Endothelial cell (in vitro differentiated cells): ENCODE results near the gene KCNH4. TPM values are rescaled to one million over a fixed set of nuclear protein-coding genes. Genes with fewer than 3 reads are reported as not detected.

Source experiments
- DNase-seq: peaks from one replicate; pipeline ENCODE4 v3.0.0; 2021; ENCODE audit warnings: low spot score
- H3K27ac Mint-ChIP-seq: one replicate; pipeline ENCODE4 v1.8.0; 2021; ENCODE audit warnings: mixed read lengths, inconsistent platforms; ENCODE audit not compliant: unreplicated experiment
- H3K27me3 Mint-ChIP-seq: one replicate; pipeline ENCODE4 v1.8.0; 2021; ENCODE audit warnings: mild to moderate bottlenecking, moderate library complexity, mixed read lengths, inconsistent platforms; ENCODE audit not compliant: unreplicated experiment
- H3K36me3 Mint-ChIP-seq: one replicate; pipeline ENCODE4 v1.8.0; 2021; ENCODE audit warnings: mild to moderate bottlenecking, low read depth, mixed read lengths, inconsistent platforms; ENCODE audit not compliant: unreplicated experiment
- H3K4me1 Mint-ChIP-seq: one replicate; pipeline ENCODE4 v1.8.0; 2021; ENCODE audit warnings: mild to moderate bottlenecking, mixed read lengths, inconsistent platforms; ENCODE audit not compliant: unreplicated experiment
- H3K4me3 Mint-ChIP-seq: one replicate; pipeline ENCODE4 v1.8.0; 2021; ENCODE audit warnings: mild to moderate bottlenecking, mixed read lengths, inconsistent platforms; ENCODE audit not compliant: unreplicated experiment
- H3K9me3 Mint-ChIP-seq: one replicate; pipeline ENCODE4 v1.8.0; 2021; ENCODE audit warnings: mixed read lengths, inconsistent platforms; ENCODE audit not compliant: unreplicated experiment
- total RNA-seq: library from RNA; stranded (reverse); fragmentation: NEBNext Ultra II Directional; extraction: Animal tissue kit (Norgen Biotek cat#: 25700); gene quantifications from one replicate; pipeline ENCODE4 v1.2.1, GENCODE V29; 2021; ENCODE audit not compliant: unreplicated experiment
- TF ChIP-seq, protein P1 (sequence below): fragments of 200-600 bp; sonication (generic); IDR thresholded peaks from one replicate; pipeline ENCODE4 v1.5.0; 2021; ENCODE audit warnings: antibody characterized with exemption; ENCODE audit not compliant: unreplicated experiment

The KCNH4 gene
- total RNA-seq, 1 donor from 2014 or later, result 0.08 TPM

DNA sequence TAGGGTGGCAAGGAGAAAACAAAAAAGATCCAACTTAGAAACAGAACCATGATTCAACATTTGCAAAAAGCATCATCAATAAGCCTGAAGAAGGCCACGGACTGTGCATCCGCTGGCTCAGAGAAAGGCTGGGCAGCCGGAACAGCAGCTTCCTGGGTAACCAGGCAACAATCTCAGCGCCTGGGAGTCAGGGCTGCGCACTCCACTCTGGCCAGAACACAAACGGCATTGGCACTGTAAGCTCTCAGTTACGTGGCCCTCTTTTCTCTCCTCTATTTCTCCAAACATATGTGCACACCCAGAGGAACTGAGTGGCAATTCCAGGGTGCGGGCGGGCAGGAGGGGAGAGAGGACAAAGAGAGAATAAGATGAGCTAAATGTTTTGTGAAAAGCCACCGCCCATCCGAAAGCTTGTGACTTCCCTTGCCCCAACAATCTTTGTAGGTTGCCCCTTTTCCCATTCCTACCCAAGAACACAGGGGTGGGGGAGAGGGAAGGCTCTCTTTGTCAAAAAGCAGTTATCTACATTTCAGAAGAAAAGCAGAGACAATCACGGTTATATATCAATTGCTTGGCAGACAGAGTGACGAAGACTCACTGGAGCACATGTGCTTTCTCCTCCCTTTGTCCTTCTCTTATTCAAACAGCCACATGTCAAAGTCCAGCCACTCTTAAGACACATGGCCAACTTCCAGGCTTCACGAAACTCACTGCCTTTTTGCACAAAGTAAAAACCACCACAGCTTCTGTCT lies 19.9 kb upstream of the KCNH4 start:
- no peak for DNase-seq
- Mint-ChIP-seq H3K4me1 (no peaks in the 10 kb centered on the region), H3K27ac (no peak overlapping the region), H3K27me3 (peaks cover 9% of the 10 kb centered on the region), H3K9me3 (no peaks in the 10 kb centered on the region), H3K4me3 (no peak overlapping the region), H3K36me3 (peaks cover 23% of the 10 kb centered on the region)
- TF ChIP-seq, protein P1, sequence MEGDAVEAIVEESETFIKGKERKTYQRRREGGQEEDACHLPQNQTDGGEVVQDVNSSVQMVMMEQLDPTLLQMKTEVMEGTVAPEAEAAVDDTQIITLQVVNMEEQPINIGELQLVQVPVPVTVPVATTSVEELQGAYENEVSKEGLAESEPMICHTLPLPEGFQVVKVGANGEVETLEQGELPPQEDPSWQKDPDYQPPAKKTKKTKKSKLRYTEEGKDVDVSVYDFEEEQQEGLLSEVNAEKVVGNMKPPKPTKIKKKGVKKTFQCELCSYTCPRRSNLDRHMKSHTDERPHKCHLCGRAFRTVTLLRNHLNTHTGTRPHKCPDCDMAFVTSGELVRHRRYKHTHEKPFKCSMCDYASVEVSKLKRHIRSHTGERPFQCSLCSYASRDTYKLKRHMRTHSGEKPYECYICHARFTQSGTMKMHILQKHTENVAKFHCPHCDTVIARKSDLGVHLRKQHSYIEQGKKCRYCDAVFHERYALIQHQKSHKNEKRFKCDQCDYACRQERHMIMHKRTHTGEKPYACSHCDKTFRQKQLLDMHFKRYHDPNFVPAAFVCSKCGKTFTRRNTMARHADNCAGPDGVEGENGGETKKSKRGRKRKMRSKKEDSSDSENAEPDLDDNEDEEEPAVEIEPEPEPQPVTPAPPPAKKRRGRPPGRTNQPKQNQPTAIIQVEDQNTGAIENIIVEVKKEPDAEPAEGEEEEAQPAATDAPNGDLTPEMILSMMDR, result no peak

DNA sequence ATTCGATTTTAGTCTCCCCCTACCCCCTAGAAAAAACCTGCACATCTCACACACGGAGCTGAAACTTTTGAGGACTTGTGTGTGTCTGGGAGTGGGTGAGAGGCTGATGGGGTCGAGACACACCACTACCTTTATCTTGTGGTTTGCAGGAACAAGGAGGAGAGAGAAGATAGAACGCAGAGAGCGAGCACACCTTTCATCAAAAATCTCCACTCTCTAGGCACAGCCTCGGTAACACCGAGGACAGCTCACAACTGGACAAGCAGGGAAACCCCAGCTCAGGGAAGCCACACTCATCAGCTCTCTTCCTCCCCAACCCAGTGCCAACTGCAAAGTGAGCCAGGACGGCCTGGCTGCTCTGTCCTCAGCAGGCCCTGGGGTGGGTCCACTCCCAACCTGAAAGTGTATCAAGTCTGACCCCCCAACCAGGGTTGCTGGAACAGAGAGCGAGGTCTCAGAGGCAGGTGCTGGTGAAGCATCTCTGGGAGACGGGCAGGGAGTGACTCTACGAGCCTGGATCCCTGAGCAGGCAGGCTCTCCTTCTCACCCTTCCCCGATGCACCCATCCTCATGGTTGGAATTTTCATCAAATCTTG lies 18.6 kb upstream of the KCNH4 start:
- Mint-ChIP-seq H3K9me3 (no peaks in the 10 kb centered on the region), H3K27ac (no peak overlapping the region), H3K27me3 (peaks cover 10% of the 10 kb centered on the region), H3K4me1 (peaks cover under 1% of the 10 kb centered on the region), H3K36me3 (peaks cover 22% of the 10 kb centered on the region), H3K4me3 (peak overlapping the region; percentile 50)
- no peak for DNase-seq
- TF ChIP-seq, protein P1, result no peak

DNA sequence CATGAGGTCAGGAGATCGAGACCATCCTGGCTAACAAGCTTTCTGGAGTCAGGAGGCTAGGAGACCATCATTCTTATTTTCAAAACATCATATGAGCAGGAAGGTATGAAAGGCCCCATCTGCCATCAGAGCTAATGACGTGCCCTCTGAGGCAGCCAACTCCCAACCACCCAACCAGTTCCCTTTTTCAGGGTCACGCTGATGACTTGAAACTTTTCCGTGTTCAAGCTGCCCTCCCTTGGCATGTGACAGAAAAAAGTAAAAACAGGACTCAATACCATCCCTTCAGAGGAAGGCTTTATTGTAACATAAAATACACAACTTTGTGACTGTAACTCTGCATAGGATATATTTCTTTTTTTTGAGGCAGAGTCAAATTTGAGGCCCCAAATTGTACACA lies 18.0 kb upstream of the KCNH4 start:
- peaks cover 17% of the 10 kb centered on the region for H3K36me3 Mint-ChIP-seq
- no peak overlapping the region for H3K4me3 Mint-ChIP-seq
- no peak overlapping the region for H3K27ac Mint-ChIP-seq
- TF ChIP-seq, protein P1, result no peak
- peaks cover 11% of the 10 kb centered on the region for H3K27me3 Mint-ChIP-seq
- DNase-seq, result no peak
- peaks cover 5% of the 10 kb centered on the region for H3K4me1 Mint-ChIP-seq
- no peaks in the 10 kb centered on the region for H3K9me3 Mint-ChIP-seq

DNA sequence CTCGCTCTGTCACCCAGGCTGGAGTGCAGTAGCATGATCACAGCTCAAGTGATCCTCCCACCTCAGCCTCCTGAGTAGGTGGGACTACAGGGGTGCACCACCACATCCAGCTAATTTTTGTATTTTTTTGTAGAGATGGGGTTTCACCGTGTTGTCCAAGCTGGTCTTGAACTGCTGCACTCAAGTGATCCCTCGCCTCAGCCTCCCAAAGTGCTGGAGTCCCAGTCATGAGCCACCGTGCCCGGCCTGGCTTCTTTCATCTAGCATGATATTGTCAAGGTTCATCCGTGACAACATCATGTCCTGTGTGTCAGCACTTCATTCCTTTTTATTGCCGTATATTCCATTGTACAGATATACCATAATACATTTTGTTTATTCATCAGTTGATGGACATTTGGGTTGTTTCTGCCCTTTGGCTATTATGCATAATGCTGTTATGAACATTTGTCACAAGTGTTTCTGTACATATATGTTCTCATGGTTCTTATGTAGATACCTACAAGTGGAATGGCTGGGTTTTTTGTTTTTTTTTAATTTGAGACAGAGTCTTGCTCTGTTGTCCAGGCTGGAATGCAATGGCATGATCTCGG lies 16.7 kb upstream of the KCNH4 start:
- H3K4me3 Mint-ChIP-seq, result no peak overlapping the region
- peaks cover 9% of the 10 kb centered on the region for H3K4me1 Mint-ChIP-seq
- peaks cover 9% of the 10 kb centered on the region for H3K36me3 Mint-ChIP-seq
- no peak for DNase-seq
- TF ChIP-seq, protein P1, result no peak
- peaks cover 14% of the 10 kb centered on the region for H3K27me3 Mint-ChIP-seq
- H3K27ac Mint-ChIP-seq, result no peak overlapping the region
- H3K9me3 Mint-ChIP-seq, result no peaks in the 10 kb centered on the region
